CD4-positive, alpha-beta T cell (primary cell): Measurements from ENCODE around the gene TAS1R2. TPM values are rescaled to one million over a fixed set of nuclear protein-coding genes. Genes with fewer than 3 reads are reported as not detected.

Source experiments
- ATAC-seq: fragments of 200-7000 bp; cut with Tn5 transposase; one replicate; pipeline ENCODE4 v1.10.0; 2022; ENCODE audit warnings: mild to moderate bottlenecking; ENCODE audit not compliant: poor library complexity
- CTCF ChIA-PET: fragments of 350-600 bp; sonication (Branson Sonifier 250); formaldehyde crosslinking; loops from one replicate; lab custom pipeline; 2021; ENCODE audit warnings: antibody characterized with exemption, inconsistent platforms; lab: Charles Lee
- POLR2A ChIA-PET: fragments of 350-600 bp; sonication (Branson Sonifier 250); formaldehyde crosslinking; loops from one replicate; lab custom pipeline; 2021; ENCODE audit warnings: antibody characterized with exemption, inconsistent platforms; lab: Charles Lee
- DNase-seq, 14 experiments: peaks; one replicate each; pipeline ENCODE4 v3.0.0-alpha.2; 2013 to 2020; ENCODE audit warnings: mixed read lengths in 2 of 14
- H3K27ac ChIP-seq, 2 donors: one replicate each; pipeline versions ENCODE4 v1.5.1 to v1.7.0; 2013; ENCODE audit warnings: low read length in 2 of 2, low read depth in 1 of 2, mild to moderate bottlenecking in 1 of 2
- H3K27me3 ChIP-seq, 2 experiments: 1 replicate in 1 of 2; 2 replicates in 1 of 2; pipeline versions ENCODE4 v1.6.1 to v1.7.0; 2013; ENCODE audit warnings: low read length in 2 of 2, control low read depth in 1 of 2, mild to moderate bottlenecking in 1 of 2, moderate library complexity in 1 of 2; ENCODE audit not compliant: insufficient read depth in 2 of 2, control insufficient read depth in 1 of 2
- H3K36me3 ChIP-seq: one replicate; pipeline ENCODE4 v1.6.1; 2013; ENCODE audit warnings: low read length, control low read depth; ENCODE audit not compliant: insufficient read depth
- H3K4me1 ChIP-seq: one replicate; pipeline ENCODE4 v1.6.1; 2013; ENCODE audit warnings: low read length, control low read depth; ENCODE audit not compliant: insufficient read depth
- H3K4me3 ChIP-seq: one replicate; pipeline ENCODE4 v1.5.1; 2013; ENCODE audit warnings: mild to moderate bottlenecking, low read length, moderate library complexity
- H3K9me3 ChIP-seq, 2 experiments: 1 replicate in 1 of 2; 2 replicates in 1 of 2; pipeline versions ENCODE4 v1.6.1 to v1.7.0; 2013; ENCODE audit warnings: low read length in 2 of 2, mild to moderate bottlenecking in 2 of 2, control low read depth in 1 of 2, moderate library complexity in 1 of 2; ENCODE audit not compliant: control insufficient read depth in 1 of 2, insufficient read depth in 1 of 2
- H3K27ac Mint-ChIP-seq: one replicate; pipeline ENCODE4 v1.8.0; 2020; ENCODE audit warnings: mixed read lengths
- H3K27me3 Mint-ChIP-seq: one replicate; pipeline ENCODE4 v1.8.0; 2021; ENCODE audit warnings: mixed read lengths
- H3K36me3 Mint-ChIP-seq: one replicate; pipeline ENCODE4 v1.8.0; 2021; ENCODE audit warnings: low read depth, mixed read lengths
- H3K4me1 Mint-ChIP-seq: one replicate; pipeline ENCODE4 v1.8.0; 2021; ENCODE audit warnings: low read depth, mixed read lengths
- H3K4me3 Mint-ChIP-seq: one replicate; pipeline ENCODE4 v1.8.0; 2020; ENCODE audit warnings: mild to moderate bottlenecking, mixed read lengths
- H3K9me3 Mint-ChIP-seq: one replicate; pipeline ENCODE4 v1.8.0; 2020; ENCODE audit warnings: mixed read lengths
- intact Hi-C, 2 experiments: fragments of 100-400 bp; cut with DNase I in 1 of 2; cut with micrococcal nuclease in 1 of 2; formaldehyde crosslinking; loops; one replicate each; pipeline versions ENCODE4 v1.15.1 to v1.9.0; 2023 to 2025; cut with DNase I, micrococcal nuclease
- total RNA-seq, 174 experiments: library from RNA in 2 of 174; stranded (reverse) in 2 of 174; gene quantifications; one replicate each; pipeline ENCODE4 v1.2.3 and lab custom pipeline; 2021 to 2026
- TF ChIP-seq, protein P1 (sequence below): fragments of 200-600 bp; IDR thresholded peaks from one replicate; pipeline ENCODE4 v1.8.0; 2022; ENCODE audit warnings: antibody characterized with exemption, mild to moderate bottlenecking

TAS1R2 gene
- total RNA-seq, 2 experiments from 2014 or later, result not detected

GRCh38 chr1:18856435-18856834 lies 3.0 kb downstream of the TAS1R2 start:
- H3K36me3 ChIP-seq, result no peaks in the 10 kb centered on the region
- ChIA-PET CTCF (no interaction called here), POLR2A (no interaction called here)
- ATAC-seq (no peak), DNase-seq (no peak)
- no peaks in the 10 kb centered on the region for H3K9me3 Mint-ChIP-seq
- H3K27me3 ChIP-seq, result no peaks in the 10 kb centered on the region
- H3K4me1 ChIP-seq, result no peaks in the 10 kb centered on the region
- peaks cover 0 to 15% of the 10 kb centered on the region in 2 experiments for H3K9me3 ChIP-seq
- H3K4me3 Mint-ChIP-seq, result no peak overlapping the region
- peaks cover 15% of the 10 kb centered on the region for H3K27me3 Mint-ChIP-seq
- no peaks in the 10 kb centered on the region for H3K4me1 Mint-ChIP-seq
- no peak overlapping the region for H3K27ac Mint-ChIP-seq
- no peaks in the 10 kb centered on the region for H3K36me3 Mint-ChIP-seq
- H3K4me3 ChIP-seq, result no peak overlapping the region
- H3K27ac ChIP-seq, result no peak overlapping the region
- intact Hi-C loops, result no loop called here
- TF ChIP-seq, protein P1, sequence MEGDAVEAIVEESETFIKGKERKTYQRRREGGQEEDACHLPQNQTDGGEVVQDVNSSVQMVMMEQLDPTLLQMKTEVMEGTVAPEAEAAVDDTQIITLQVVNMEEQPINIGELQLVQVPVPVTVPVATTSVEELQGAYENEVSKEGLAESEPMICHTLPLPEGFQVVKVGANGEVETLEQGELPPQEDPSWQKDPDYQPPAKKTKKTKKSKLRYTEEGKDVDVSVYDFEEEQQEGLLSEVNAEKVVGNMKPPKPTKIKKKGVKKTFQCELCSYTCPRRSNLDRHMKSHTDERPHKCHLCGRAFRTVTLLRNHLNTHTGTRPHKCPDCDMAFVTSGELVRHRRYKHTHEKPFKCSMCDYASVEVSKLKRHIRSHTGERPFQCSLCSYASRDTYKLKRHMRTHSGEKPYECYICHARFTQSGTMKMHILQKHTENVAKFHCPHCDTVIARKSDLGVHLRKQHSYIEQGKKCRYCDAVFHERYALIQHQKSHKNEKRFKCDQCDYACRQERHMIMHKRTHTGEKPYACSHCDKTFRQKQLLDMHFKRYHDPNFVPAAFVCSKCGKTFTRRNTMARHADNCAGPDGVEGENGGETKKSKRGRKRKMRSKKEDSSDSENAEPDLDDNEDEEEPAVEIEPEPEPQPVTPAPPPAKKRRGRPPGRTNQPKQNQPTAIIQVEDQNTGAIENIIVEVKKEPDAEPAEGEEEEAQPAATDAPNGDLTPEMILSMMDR, result no peak

DNA sequence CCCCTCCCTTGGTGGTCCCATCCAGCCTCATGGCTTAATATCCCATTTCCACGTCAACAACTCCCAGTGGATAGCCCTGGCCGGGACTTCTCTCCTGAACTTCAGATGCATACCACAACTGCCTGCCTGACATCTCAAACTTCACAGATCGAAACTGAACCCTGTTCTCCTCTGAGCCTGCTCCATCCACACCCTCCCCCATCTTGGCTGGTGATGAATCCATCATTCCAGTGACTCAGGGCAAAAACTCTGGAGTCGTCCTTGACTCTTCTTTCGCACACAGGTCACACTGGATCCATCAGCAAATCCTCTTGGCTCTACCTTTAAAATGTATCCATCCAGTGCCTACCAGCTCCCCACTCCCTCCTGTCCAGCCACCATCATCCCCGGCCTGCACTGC lies 3.9 kb downstream of the TAS1R2 start:
- intact Hi-C loops, result no loop called here
- Mint-ChIP-seq H3K36me3 (no peaks in the 10 kb centered on the region), H3K27me3 (peaks cover 15% of the 10 kb centered on the region), H3K4me3 (no peak overlapping the region), H3K4me1 (no peaks in the 10 kb centered on the region), H3K27ac (no peak overlapping the region), H3K9me3 (no peaks in the 10 kb centered on the region)
- CTCF ChIA-PET, result no interaction called here
- ATAC-seq (no peak), DNase-seq (no peak)
- TF ChIP-seq, protein P1, result no peak
- H3K9me3 ChIP-seq, result peaks cover 0 to 15% of the 10 kb centered on the region in 2 experiments
- H3K27ac ChIP-seq, result no peak overlapping the region
- H3K4me1 ChIP-seq, result no peaks in the 10 kb centered on the region
- H3K4me3 ChIP-seq, result no peak overlapping the region
- H3K27me3 ChIP-seq, result no peaks in the 10 kb centered on the region
- POLR2A ChIA-PET, result no interaction called here
- no peaks in the 10 kb centered on the region for H3K36me3 ChIP-seq

DNA sequence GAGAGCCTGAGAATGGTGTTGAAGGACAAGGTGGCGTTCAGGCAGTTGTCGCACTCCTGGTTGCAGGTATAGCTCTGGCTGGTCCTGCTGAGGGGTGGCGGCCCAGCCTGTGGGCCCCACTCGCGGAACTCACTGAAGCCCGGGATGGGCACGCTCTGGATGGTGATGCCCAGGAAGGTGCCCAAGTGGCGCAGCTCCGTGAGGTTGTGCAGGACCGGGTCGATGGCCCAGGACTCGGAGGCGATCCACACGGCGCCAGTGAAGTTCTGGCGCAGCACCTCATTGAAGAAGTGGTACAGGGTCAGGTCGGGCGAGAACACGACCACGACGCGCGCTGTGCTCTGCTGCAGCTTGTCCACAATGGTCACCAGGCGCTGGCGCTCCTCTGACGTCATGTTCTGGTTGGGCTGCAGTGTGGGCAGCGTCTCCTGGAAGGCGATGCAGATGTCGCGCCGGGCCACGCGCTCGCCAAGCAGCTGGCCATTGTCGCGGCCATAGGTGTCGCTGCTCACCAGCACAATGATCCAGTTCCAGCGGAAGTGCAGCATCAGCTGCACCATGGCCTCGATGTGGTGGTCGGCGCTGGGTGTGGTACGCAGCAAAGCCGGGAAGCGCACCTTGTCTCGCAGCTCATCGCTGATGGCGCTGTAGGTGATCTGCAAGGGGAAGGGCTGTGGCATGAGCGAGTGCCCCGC lies 5.0 kb downstream of the TAS1R2 start:
- Mint-ChIP-seq H3K4me3 (no peak overlapping the region), H3K4me1 (no peaks in the 10 kb centered on the region), H3K9me3 (no peaks in the 10 kb centered on the region), H3K36me3 (no peaks in the 10 kb centered on the region), H3K27ac (no peak overlapping the region), H3K27me3 (peaks cover 15% of the 10 kb centered on the region)
- Histone ChIP-seq H3K9me3 (peaks cover 0 to 15% of the 10 kb centered on the region in 2 experiments), H3K4me3 (no peak overlapping the region), H3K4me1 (no peaks in the 10 kb centered on the region), H3K27ac (no peak overlapping the region), H3K27me3 (peaks cover 0 to 2% of the 10 kb centered on the region in 2 experiments), H3K36me3 (no peaks in the 10 kb centered on the region)
- intact Hi-C loops, result no loop called here
- ChIA-PET CTCF (no interaction called here), POLR2A (no interaction called here)
- DNase-seq (no peak), ATAC-seq (no peak)
- TF ChIP-seq, protein P1, result no peak
